Measurements from ENCODE around the gene ABHD12. TPM values are rescaled to one million over a fixed set of nuclear protein-coding genes. Genes with fewer than 3 reads are reported as not detected.

Gene ABHD12
- total RNA-seq, 1 donor = 38.4 TPM

GRCh38 chr20:25301357-25301920, 89.2 kb downstream of the ABHD12 start:
- no peak for TF ChIP-seq CTCF (IDR thresholded peaks at IDR 0.05; ENCODE audit: insufficient read depth, low read depth, low read length)
- no peak overlapping the region for H3K4me3 ChIP-seq (ENCODE audit: low read depth, low read length)

GRCh38 chr20:25300496-25301170, 90.0 kb downstream of the ABHD12 start:
- TF ChIP-seq CTCF (IDR thresholded peaks at IDR 0.05; ENCODE audit: insufficient read depth, low read depth, low read length) = peak; percentile 11
- H3K4me3 ChIP-seq (ENCODE audit: low read depth, low read length) = no peak overlapping the region
- DNase-seq (ENCODE audit: low read depth) = peak; percentile 20

More at GRCh38 chr20:25301357-25301920, 89.2 kb downstream of the ABHD12 start:
- no peak for DNase-seq (ENCODE audit: low read depth)

GRCh38 chr20:25299806-25300205, 90.8 kb downstream of the ABHD12 start:
- TF ChIP-seq CTCF (IDR thresholded peaks at IDR 0.05; ENCODE audit: insufficient read depth, low read depth, low read length) = peak; percentile 6
- DNase-seq (ENCODE audit: low read depth) = no peak

GRCh38 chr20:25297141-25297905, 93.3 kb downstream of the ABHD12 start:
- TF ChIP-seq CTCF (IDR thresholded peaks at IDR 0.05; ENCODE audit: insufficient read depth, low read depth, low read length) = no peak
- no peak for DNase-seq (ENCODE audit: low read depth)
- no peak overlapping the region for H3K4me3 ChIP-seq (ENCODE audit: low read depth, low read length)

More at GRCh38 chr20:25299806-25300205, 90.8 kb downstream of the ABHD12 start:
- no peak overlapping the region for H3K4me3 ChIP-seq (ENCODE audit: low read depth, low read length)

- peak; percentile 37 for TF ChIP-seq CTCF (IDR thresholded peaks at IDR 0.05; ENCODE audit: insufficient read depth, low read depth, low read length)
- DNase-seq (ENCODE audit: low read depth) = no peak
- no peak overlapping the region for H3K4me3 ChIP-seq (ENCODE audit: low read depth, low read length)
These were observed 94.2 kb downstream of the ABHD12 start for GRCh38 chr20:25296094-25297093.

All from fibroblast of villous mesenchyme (primary cell).